GM18526 (cell line): ENCODE data around the gene EFNB2.

Experiments used
- POLR2A ChIP-seq: IDR thresholded peaks from 3 replicates; pipeline ENCODE4 v1.6.1; 2011; ENCODE audit not compliant: insufficient read length; ENCODE audit errors: extremely low read depth

Gene EFNB2

DNA sequence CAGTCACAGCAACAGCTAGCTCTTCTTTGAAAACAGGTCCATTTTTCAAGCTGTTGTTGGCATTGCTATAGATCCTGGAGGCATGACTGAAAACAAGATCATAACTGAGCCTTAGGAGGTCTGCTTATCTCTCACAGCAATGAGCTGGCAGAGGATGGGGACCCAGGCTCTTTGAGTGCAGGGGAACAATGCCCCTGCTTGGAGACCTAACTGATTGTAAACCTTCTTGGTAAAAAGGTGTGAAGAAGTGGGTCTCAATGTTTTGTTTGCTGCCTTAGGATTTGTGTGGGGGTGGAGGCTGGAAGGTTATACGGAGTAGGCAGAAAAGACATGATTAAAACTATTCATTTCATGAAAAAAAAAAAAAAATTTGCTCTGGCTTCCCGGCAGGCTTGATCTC is 94.6 kb downstream of the EFNB2 start:
- TF ChIP-seq POLR2A, result no peak
